Mesenchymal stem cell (in vitro differentiated cells and primary cell): ENCODE measurements around the gene CDK4.

Source experiments
- DNase-seq: peaks from one replicate; pipeline ENCODE4 v3.0.0-alpha.2; 2013
- H2AFZ ChIP-seq: one replicate; pipeline ENCODE4 v1.6.1; 2013; ENCODE audit warnings: low read depth, mild to moderate bottlenecking, control low read depth, inconsistent platforms, low read length, moderate library complexity
- H2AK5ac ChIP-seq: 2 replicates; pipeline ENCODE4 v1.6.1; 2013; ENCODE audit warnings: low read length, moderate library complexity, mild to moderate bottlenecking, inconsistent platforms; ENCODE audit not compliant: severe bottlenecking
- H2BK120ac ChIP-seq: one replicate; pipeline ENCODE4 v1.6.1; 2013; ENCODE audit warnings: low read depth, mild to moderate bottlenecking, inconsistent platforms, low read length, moderate library complexity
- H2BK12ac ChIP-seq, 2 experiments: one replicate each; pipeline ENCODE4 v1.6.1; 2013; ENCODE audit warnings: inconsistent platforms in 2 of 2, low read length in 2 of 2, mild to moderate bottlenecking in 2 of 2, moderate library complexity in 2 of 2, control low read depth in 1 of 2
- H2BK15ac ChIP-seq: one replicate; pipeline ENCODE4 v1.6.1; 2013; ENCODE audit warnings: mild to moderate bottlenecking, low read depth, inconsistent platforms; ENCODE audit not compliant: poor library complexity, severe bottlenecking
- H2BK5ac ChIP-seq: 2 replicates; pipeline ENCODE4 v1.6.1; 2013; ENCODE audit warnings: low read depth, mild to moderate bottlenecking, low read length, control low read depth, inconsistent platforms; ENCODE audit not compliant: poor library complexity, severe bottlenecking
- H3K14ac ChIP-seq, 2 experiments: one replicate each; pipeline ENCODE4 v1.6.1; 2013; ENCODE audit warnings: inconsistent platforms in 2 of 2, low read length in 2 of 2, control low read depth in 1 of 2, mild to moderate bottlenecking in 1 of 2, moderate library complexity in 1 of 2
- H3K18ac ChIP-seq, 2 experiments: one replicate each; pipeline ENCODE4 v1.6.1; 2013; ENCODE audit warnings: inconsistent platforms in 2 of 2, low read length in 2 of 2, control low read depth in 1 of 2, low read depth in 1 of 2, mild to moderate bottlenecking in 1 of 2
- H3K23ac ChIP-seq, 2 experiments: one replicate each; pipeline ENCODE4 v1.6.1; 2013; ENCODE audit warnings: inconsistent platforms in 2 of 2, low read length in 2 of 2, mild to moderate bottlenecking in 2 of 2, moderate library complexity in 2 of 2, control low read depth in 1 of 2
- H3K27ac ChIP-seq: 2 replicates; pipeline ENCODE4 v1.5.1; 2013; ENCODE audit warnings: mild to moderate bottlenecking, moderate library complexity, low read length, control low read depth, inconsistent platforms; ENCODE audit not compliant: poor library complexity, severe bottlenecking
- H3K27me3 ChIP-seq, 2 experiments: 2 replicates each; pipeline versions ENCODE4 v1.6.1 to v1.7.0; 2013; ENCODE audit warnings: low read length in 2 of 2, mild to moderate bottlenecking in 2 of 2, moderate library complexity in 2 of 2, control low read depth in 1 of 2, inconsistent platforms in 1 of 2; ENCODE audit not compliant: control insufficient read depth in 1 of 2, insufficient read depth in 1 of 2
- H3K36me3 ChIP-seq, 2 experiments: 2 replicates each; pipeline versions ENCODE4 v1.6.1 to v1.7.0; 2013; ENCODE audit warnings: low read length in 2 of 2, control low read depth in 1 of 2, inconsistent platforms in 1 of 2, low read depth in 1 of 2, mild to moderate bottlenecking in 1 of 2; ENCODE audit not compliant: insufficient read depth in 2 of 2, control insufficient read depth in 1 of 2
- H3K4ac ChIP-seq, 2 experiments: one replicate each; pipeline ENCODE4 v1.6.1; 2013; ENCODE audit warnings: inconsistent platforms in 2 of 2, low read length in 2 of 2, mild to moderate bottlenecking in 2 of 2, moderate library complexity in 2 of 2, control low read depth in 1 of 2, low read depth in 1 of 2
- H3K4me1 ChIP-seq: 2 replicates; pipeline ENCODE4 v1.6.1; 2013; ENCODE audit warnings: low read depth, low read length, control low read depth; ENCODE audit not compliant: control insufficient read depth, insufficient read depth
- H3K4me2 ChIP-seq: 2 replicates; pipeline ENCODE4 v1.6.1; 2013; ENCODE audit warnings: low read length, mild to moderate bottlenecking, inconsistent platforms; ENCODE audit not compliant: poor library complexity, severe bottlenecking
- H3K4me3 ChIP-seq, 2 experiments: 2 replicates each; pipeline versions ENCODE4 v1.5.1 to v1.7.0; 2013; ENCODE audit warnings: low read length in 2 of 2, mild to moderate bottlenecking in 2 of 2, control low read depth in 1 of 2, low read depth in 1 of 2; ENCODE audit not compliant: insufficient read depth in 1 of 2
- H3K79me1 ChIP-seq: replicated peaks from 2 replicates; pipeline ENCODE4 v1.6.1; 2013; ENCODE audit warnings: mild to moderate bottlenecking, control low read depth, low read length, inconsistent platforms; ENCODE audit not compliant: poor library complexity, severe bottlenecking
- H3K9ac ChIP-seq: 2 replicates; pipeline ENCODE4 v1.7.0; 2013; ENCODE audit warnings: mild to moderate bottlenecking, low read length, moderate library complexity
- H3K9me3 ChIP-seq: 2 replicates; pipeline ENCODE4 v1.7.0; 2013; ENCODE audit warnings: mild to moderate bottlenecking, low read length; ENCODE audit not compliant: control insufficient read depth
- H4K8ac ChIP-seq: one replicate; pipeline ENCODE4 v1.6.1; 2013; ENCODE audit warnings: inconsistent platforms, mild to moderate bottlenecking, low read length, moderate library complexity
- H4K91ac ChIP-seq: one replicate; pipeline ENCODE4 v1.6.1; 2013; ENCODE audit warnings: mild to moderate bottlenecking, low read length, inconsistent platforms
- WGBS: methylation state at CpG from one replicate; pipeline ENCODE4 v1.1.7; 2013; ENCODE audit warnings: mixed read lengths; 5-methylcytosine and 5-hydroxymethylcytosine counted together

Gene CDK4

GRCh38 chr12:57760347-57760982 is 8.4 kb upstream of the CDK4 start:
- Histone ChIP-seq H3K27me3 (peaks cover 41 to 46% of the 10 kb centered on the region in 2 experiments), H3K9ac (no peak overlapping the region), H3K18ac (no peak overlapping the region), H2BK120ac (no peak overlapping the region), H4K91ac (no peak overlapping the region), H2BK5ac (no peak overlapping the region), H2BK15ac (no peak overlapping the region), H2BK12ac (no peak overlapping the region), H2AFZ (no peak overlapping the region), H3K14ac (no peak overlapping the region), H3K4me1 (peaks cover 19% of the 10 kb centered on the region), H3K4me3 (no peak overlapping the region), H3K4ac (no peak overlapping the region), H3K27ac (no peak overlapping the region), H3K23ac (no peak overlapping the region), H3K79me1 (no peaks in the 10 kb centered on the region), H4K8ac (no peak overlapping the region), H2AK5ac (no peak overlapping the region), H3K4me2 (no peak overlapping the region), H3K36me3 (peaks cover 0 to 16% of the 10 kb centered on the region in 2 experiments), H3K9me3 (no peaks in the 10 kb centered on the region)
- no peak for DNase-seq
- WGBS: 94% methylated on average over 2 of the region's 3 CpGs

GRCh38 chr12:57759360-57759980 is 7.4 kb upstream of the CDK4 start:
- Histone ChIP-seq H3K27ac (no peak overlapping the region), H3K9me3 (no peaks in the 10 kb centered on the region), H3K4me1 (peaks cover 11% of the 10 kb centered on the region), H2BK12ac (no peak overlapping the region), H3K9ac (no peak overlapping the region), H2BK120ac (no peak overlapping the region), H3K18ac (no peak overlapping the region), H3K36me3 (peaks cover 0 to 16% of the 10 kb centered on the region in 2 experiments), H3K27me3 (peaks cover 31 to 38% of the 10 kb centered on the region in 2 experiments), H3K23ac (no peak overlapping the region), H3K4ac (no peak overlapping the region), H2AFZ (no peak overlapping the region), H2BK5ac (no peak overlapping the region), H2AK5ac (no peak overlapping the region), H3K4me2 (no peak overlapping the region), H4K91ac (no peak overlapping the region), H3K14ac (no peak overlapping the region), H3K79me1 (no peaks in the 10 kb centered on the region), H4K8ac (no peak overlapping the region), H3K4me3 (no peak overlapping the region), H2BK15ac (no peak overlapping the region)
- no peak for DNase-seq
- 29% methylated on average over 3 of the region's 3 CpGs for WGBS

- H3K4me2 ChIP-seq: no peak overlapping the region
- no peak overlapping the region for H3K23ac ChIP-seq
- peaks cover 0 to 16% of the 10 kb centered on the region in 2 experiments for H3K36me3 ChIP-seq
- no peak for DNase-seq
- no peak overlapping the region for H3K14ac ChIP-seq
- no peak overlapping the region for H3K4ac ChIP-seq
- no peak overlapping the region for H3K9ac ChIP-seq
- H2BK15ac ChIP-seq: no peak overlapping the region
- peaks cover 12% of the 10 kb centered on the region for H3K4me1 ChIP-seq
- no peaks in the 10 kb centered on the region for H3K79me1 ChIP-seq
- no peak overlapping the region for H3K18ac ChIP-seq
- no peak overlapping the region for H3K27ac ChIP-seq
- no peak overlapping the region for H2BK12ac ChIP-seq
- H2AK5ac ChIP-seq: no peak overlapping the region
- no peak overlapping the region for H2BK120ac ChIP-seq
- no peak overlapping the region for H4K8ac ChIP-seq
- H3K4me3 ChIP-seq: no peak overlapping the region
- no peak overlapping the region for H4K91ac ChIP-seq
- no peaks in the 10 kb centered on the region for H3K9me3 ChIP-seq
- WGBS: 86% methylated on average over 25 of the region's 25 CpGs
- H2AFZ ChIP-seq: no peak overlapping the region
- peaks cover 24 to 38% of the 10 kb centered on the region in 2 experiments for H3K27me3 ChIP-seq
- no peak overlapping the region for H2BK5ac ChIP-seq
Measured at GRCh38 chr12:57758552-57759359, 6.6 kb upstream of the CDK4 start.

DNA sequence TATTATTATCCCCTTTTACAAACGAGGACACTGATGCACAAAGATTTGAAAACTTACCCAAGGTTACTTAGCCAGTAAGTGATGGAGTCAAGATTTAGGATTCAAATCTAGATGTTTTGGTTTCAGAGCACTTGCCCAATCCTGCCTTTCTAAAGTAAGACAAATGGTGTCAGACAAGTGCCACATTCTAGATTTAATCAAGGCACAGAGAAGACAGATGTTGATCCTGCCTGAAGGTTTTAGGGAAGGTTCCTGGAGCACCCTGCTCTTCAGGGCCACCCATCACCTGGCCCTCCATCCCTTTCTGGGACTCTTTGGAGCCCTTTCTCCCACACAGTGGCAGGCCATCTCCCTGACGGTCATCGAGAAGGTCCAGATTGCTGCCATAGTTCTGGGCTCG is 5.7 kb upstream of the CDK4 start:
- Histone ChIP-seq H3K4ac (no peak overlapping the region), H3K14ac (no peak overlapping the region), H3K18ac (no peak overlapping the region), H3K27me3 (peaks cover 16 to 31% of the 10 kb centered on the region in 2 experiments), H3K79me1 (no peaks in the 10 kb centered on the region), H3K23ac (no peak overlapping the region), H2BK15ac (no peak overlapping the region), H2BK120ac (no peak overlapping the region), H2BK5ac (no peak overlapping the region), H3K4me1 (peaks cover 12% of the 10 kb centered on the region), H3K36me3 (peaks cover 0 to 16% of the 10 kb centered on the region in 2 experiments), H4K91ac (no peak overlapping the region), H3K4me2 (no peak overlapping the region), H2AFZ (no peak overlapping the region), H3K9me3 (no peaks in the 10 kb centered on the region), H4K8ac (no peak overlapping the region), H3K4me3 (no peak overlapping the region), H2BK12ac (no peak overlapping the region), H3K27ac (no peak overlapping the region), H3K9ac (no peak overlapping the region), H2AK5ac (no peak overlapping the region)
- DNase-seq: no peak
- WGBS: 88% methylated on average over 3 of the region's 4 CpGs
